GM18526 (cell line): ENCODE results near the gene FAM78A.
A peak's percentile ranks its signal among the peaks of the same experiment; 100 is the strongest.

Experiments used
- POLR2A ChIP-seq: IDR thresholded peaks from 3 replicates; pipeline ENCODE4 v1.6.1; 2011; ENCODE audit not compliant: insufficient read length; ENCODE audit errors: extremely low read depth

The FAM78A gene

DNA sequence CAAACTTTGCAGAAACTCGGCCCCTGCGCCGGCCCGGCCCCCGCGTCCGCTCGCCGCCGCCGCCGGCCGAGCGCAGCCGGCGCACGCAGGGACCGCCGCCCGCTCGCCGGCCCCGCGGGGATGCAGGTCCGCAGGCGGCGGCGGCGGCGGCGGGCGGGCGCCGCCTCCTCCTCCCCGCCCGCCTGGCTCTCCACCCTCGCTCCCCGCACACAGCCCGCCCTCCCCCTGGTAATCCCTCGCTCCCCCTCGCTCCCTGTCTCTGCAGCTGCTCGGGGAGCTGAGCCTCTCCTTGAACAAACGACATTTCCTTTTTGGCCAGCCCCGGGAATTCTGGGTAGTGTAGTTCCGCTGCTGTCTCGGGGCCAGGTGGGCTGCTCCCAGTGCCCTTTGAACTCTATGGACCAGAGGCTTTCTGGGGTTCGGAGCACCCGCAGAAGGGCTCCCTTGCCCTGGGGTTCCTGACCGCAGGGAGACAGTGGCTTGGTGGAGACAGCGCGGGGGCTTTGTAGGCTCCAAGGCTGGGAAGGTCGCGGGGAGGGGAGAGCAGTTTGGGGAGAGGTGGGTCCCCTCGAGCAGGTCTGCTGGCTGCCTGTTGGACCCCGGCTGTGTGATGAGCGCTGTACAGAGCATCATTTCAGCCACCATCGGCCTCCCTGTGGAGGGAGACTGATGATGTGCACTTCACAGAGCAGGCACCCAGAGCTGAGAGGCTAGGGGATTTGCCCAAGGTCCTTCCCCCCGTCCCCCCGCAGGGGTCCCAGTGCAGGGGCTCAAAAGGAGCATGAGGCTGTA lies 1.8 kb upstream of the FAM78A start:
- peak; percentile 37 for TF ChIP-seq POLR2A

- no peak for TF ChIP-seq POLR2A
Observed at GRCh38 chr9:131277287-131277909, 1.1 kb upstream of the FAM78A start.

GRCh38 chr9:131276891-131277286 lies 579 bp upstream of the FAM78A start:
- no peak for TF ChIP-seq POLR2A

- peak; percentile 44 for TF ChIP-seq POLR2A
Observed at GRCh38 chr9:131275332-131276093, 797 bp downstream of the FAM78A start.

DNA sequence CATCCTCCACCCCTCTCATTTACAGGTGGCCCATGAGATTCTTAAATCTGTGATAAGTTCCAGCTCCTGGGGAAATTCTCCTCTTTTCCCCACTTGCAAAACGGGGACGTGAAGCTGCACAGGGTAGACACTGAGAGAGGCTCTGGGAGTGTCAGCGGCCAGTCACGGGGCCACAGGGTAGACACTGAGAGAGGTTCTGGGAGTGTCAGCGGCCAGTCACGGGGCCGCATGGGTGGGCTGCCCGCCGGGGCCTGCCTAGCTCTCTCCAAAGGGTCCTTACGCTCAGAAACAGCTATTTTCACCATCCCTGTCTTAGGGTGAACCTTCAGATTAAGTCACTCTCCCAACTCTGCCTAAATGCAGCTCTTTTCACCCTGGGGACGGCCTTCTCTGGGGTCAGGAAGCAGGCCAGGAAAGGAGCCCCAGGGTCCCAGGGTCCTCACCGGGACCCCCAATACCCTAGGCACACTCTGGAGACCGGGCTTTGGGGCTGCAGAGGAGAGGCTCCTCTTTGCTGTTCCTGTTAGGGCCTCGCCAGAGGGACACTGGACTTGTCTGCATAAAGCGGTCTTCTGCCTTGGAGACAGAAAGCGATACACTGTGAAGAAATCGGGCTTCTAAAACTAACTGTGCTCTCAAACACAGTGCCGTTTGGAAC lies 1.5 kb downstream of the FAM78A start:
- TF ChIP-seq POLR2A, result no peak

- TF ChIP-seq POLR2A, result no peak
Observed at GRCh38 chr9:131273856-131274673, 2.2 kb downstream of the FAM78A start.

DNA sequence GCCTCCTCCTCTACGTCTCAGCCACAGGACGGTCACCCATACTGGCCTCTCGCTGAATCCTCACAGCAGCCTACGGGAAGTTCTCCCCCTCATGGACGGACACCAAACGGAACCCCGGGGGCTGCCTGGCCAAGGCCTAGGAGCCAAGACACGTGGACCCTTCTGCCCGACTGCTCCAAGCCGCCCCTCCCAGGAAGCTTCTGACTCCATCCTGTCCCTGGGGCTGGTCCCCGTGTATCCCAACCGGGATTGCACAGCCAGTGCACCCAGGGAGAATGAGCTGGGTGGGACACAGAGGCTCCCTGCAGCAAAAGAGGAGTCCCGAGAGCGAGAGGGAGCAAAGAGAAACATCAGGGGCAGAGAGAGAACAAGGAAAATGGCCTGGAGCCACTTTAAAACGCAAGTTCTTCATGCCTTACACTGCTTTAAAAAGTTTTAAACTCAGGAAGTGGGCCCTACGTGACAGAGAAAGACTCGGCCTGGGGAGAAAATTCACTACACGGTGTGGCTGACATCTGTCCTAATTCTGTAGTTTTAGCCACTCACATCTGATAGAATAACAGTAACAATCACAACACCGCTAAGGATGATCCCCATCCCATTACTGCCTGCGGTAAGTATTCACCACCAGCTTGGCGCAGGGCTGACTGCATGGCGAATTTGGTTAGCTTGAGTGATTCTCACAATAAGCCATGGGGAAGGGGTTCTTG lies 3.0 kb downstream of the FAM78A start:
- TF ChIP-seq POLR2A, result no peak

GRCh38 chr9:131272212-131272611 lies 4.1 kb downstream of the FAM78A start:
- no peak for TF ChIP-seq POLR2A

GRCh38 chr9:131271506-131271931 lies 4.8 kb downstream of the FAM78A start:
- no peak for TF ChIP-seq POLR2A

DNA sequence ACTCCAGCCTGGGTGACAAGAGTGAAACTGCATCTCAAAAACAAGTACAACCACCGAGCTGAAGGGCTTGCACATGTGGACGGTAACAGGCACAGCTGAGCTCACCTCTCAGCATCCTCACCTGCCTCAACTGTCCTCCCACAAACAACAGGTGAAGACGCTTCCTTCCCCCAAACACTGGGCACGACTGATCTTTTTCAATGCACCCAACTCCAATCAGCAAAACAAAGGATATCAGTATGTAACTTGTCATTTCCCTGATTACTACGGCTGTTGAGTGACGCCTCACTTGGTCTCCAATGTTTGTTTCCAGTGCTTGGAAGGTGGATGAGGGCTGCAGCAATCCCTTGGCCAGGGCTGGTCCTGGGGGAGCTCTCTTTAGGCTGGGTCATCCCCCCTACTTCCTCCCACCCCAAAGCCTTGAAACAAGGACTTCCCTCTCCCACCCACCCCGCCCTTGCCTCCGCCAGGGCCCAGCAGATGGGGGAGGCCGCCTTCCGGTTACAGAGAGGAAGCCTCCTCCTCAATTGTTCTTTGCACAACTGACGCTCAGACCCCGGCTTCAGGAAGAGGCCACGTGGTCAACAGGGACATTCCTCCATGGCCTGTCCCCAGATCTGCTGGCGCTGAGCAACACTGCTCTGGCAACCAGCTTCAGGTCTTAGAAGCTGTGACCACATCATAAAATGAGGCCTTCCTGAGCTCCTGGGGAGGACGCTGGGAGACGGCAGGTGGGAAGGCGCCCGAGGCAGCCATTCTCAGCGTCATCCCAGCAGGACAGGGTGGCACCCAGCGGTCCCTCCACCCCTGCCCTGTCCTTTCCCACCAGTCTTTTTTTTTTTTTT lies 5.9 kb downstream of the FAM78A start:
- TF ChIP-seq POLR2A, result peak; percentile 48

DNA sequence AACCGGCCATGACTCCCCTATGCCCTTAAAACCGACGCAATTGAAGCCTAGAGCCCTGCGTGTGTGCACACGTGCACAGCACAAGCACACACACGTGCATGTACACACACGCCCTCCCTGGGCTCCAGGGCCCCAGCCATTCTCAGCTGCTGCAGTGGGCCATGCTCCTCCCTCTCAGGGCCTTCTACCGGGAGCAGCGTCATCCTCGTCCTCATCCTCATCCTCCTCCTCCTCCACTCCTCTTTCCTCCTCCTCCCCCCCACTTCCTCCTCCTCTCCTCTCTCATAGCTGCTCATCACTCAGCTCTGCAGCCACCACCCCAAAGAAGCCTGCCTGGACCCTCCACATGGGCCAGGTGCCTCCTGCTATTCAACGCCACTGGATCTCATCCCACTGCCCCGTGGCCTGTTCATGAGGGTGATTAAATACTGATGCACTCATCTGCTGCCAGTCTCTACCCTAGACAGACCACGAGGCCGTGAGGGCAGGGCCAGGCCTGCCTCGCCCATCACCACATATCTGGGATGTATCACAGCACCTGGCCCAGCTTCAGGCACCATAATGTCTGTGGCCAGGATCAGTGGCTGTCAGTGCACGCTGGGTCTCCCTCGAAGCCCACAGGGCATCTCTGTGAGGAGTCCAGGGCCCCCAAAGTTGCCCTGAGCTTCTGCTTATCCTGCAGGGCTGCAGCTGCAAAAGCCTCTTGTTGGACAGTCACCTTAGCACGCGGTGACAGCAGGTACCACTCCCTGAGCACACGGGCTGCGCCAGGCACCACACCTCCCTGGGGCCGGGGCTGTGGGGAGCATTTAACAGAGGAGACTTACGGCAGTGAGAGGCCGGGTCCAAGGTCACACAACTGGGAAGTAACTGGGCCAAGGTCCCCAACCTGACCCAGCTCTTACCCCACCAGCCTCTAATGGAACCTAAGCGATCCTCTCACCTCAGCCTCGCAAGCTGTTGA lies 9.8 kb downstream of the FAM78A start:
- TF ChIP-seq POLR2A, result no peak

DNA sequence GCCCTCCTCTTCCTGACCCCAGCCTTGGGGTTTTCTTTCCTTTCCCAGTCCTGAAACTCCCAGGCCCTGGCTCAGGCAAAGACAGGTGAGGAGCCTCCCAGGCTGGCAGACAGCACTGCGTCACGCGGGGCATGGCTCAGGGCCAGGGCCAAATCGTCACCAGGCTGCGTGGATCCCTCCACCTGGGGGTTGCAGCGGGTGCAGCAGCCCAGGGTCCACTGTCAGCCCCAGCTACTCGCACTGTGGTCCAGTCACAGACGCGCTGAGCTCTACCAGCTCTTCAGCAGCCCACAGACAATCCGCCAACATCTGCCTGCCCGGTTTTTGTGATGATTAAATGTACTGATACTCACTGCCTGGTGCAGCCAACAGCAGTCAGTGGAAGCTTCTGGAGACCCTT lies 12.1 kb downstream of the FAM78A start:
- TF ChIP-seq POLR2A, result no peak
